Right lobe of liver (tissue), 4 donors: ENCODE measurements around the gene GNB4.

ENCODE experiments used
- POLR2A ChIP-seq: fragments of 450-650 bp; IDR thresholded peaks from one replicate; pipeline ENCODE4 v1.6.1; 2017; ENCODE audit warnings: antibody characterized with exemption, mild to moderate bottlenecking
- TF ChIP-seq, protein P1 (sequence below), 4 donors: fragments of 200-600 bp in 3 of 4; fragments of 450-650 bp in 1 of 4; IDR thresholded peaks; one replicate each; pipeline versions ENCODE4 v1.5.1 to v1.8.0; 2016 to 2022; ENCODE audit warnings: antibody characterized with exemption in 4 of 4, mild to moderate bottlenecking in 2 of 4
- donor health status: DM: no; HTN: no; CAD: no.
- donor health status: DM: no; HTN: no; CAD: no.
- donor health status: DM: no; HTN: yes; CAD: no.

DNA sequence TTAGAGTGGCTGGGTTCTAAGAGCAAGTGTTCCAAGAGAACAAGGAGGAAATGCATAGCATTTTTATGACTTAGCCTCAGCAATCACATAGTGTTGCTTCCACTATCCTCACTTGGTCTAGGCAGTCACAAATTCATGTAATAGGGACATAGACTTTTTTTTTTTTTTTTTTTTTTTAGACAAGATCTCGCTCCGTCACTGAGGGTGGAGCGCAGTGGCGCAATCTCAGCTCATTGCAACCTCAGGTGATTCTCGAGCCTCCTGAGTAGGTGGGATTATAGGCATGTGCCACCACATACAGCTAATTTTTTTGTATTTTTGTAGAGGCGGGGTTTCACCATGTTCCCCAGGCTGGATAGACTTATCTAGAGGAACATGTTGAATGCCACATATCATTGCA, 4.7 kb upstream of the GNB4 start:
- TF ChIP-seq, protein P1, sequence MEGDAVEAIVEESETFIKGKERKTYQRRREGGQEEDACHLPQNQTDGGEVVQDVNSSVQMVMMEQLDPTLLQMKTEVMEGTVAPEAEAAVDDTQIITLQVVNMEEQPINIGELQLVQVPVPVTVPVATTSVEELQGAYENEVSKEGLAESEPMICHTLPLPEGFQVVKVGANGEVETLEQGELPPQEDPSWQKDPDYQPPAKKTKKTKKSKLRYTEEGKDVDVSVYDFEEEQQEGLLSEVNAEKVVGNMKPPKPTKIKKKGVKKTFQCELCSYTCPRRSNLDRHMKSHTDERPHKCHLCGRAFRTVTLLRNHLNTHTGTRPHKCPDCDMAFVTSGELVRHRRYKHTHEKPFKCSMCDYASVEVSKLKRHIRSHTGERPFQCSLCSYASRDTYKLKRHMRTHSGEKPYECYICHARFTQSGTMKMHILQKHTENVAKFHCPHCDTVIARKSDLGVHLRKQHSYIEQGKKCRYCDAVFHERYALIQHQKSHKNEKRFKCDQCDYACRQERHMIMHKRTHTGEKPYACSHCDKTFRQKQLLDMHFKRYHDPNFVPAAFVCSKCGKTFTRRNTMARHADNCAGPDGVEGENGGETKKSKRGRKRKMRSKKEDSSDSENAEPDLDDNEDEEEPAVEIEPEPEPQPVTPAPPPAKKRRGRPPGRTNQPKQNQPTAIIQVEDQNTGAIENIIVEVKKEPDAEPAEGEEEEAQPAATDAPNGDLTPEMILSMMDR (IDR thresholded peaks at IDR 0.05) = no peak
- no peak for TF ChIP-seq POLR2A
